DMS79 (cell line): ENCODE measurements around the gene TMC1.
"Not testable (repeated sequence)": the region's sequence is repeated elsewhere in the genome, so short reads cannot be mapped to it uniquely, and the experiment has no call there.

Experiments
- DNase-seq: peaks from one replicate; lab custom pipeline; 2025; lab: John Stamatoyannopoulos, UW

TMC1 gene

GRCh38 chr9:72521416-72521815 is at the start of gene TMC1:
TMC1 (plus strand) TSS chr9:72521608; CDS start chr9:72648649, 127,041 bp downstream.
- DNase-seq: not testable (repeated sequence)

GRCh38 chr9:72473474-72474261 is 47.7 kb upstream of the TMC1 start:
- DNase-seq: no peak

GRCh38 chr9:72474676-72475075 is 46.7 kb upstream of the TMC1 start:
- no peak for DNase-seq

- no peak for DNase-seq
Measured at GRCh38 chr9:72476100-72476499, 45.3 kb upstream of the TMC1 start.

- DNase-seq: no peak
Measured at GRCh38 chr9:72476617-72477437, 44.6 kb upstream of the TMC1 start.

GRCh38 chr9:72477930-72478518 is 43.4 kb upstream of the TMC1 start:
- DNase-seq: no peak

GRCh38 chr9:72478966-72479365 is 42.4 kb upstream of the TMC1 start:
- no peak for DNase-seq

GRCh38 chr9:72480261-72480660 is 41.1 kb upstream of the TMC1 start:
- DNase-seq: not testable (repeated sequence)

GRCh38 chr9:72480921-72481320 is 40.5 kb upstream of the TMC1 start:
- no peak for DNase-seq

GRCh38 chr9:72485821-72486593 is 35.4 kb upstream of the TMC1 start:
- DNase-seq: no peak

- DNase-seq: no peak
Measured at GRCh38 chr9:72486594-72486955, 34.8 kb upstream of the TMC1 start.

- DNase-seq: not testable (repeated sequence)
Measured at GRCh38 chr9:72487665-72488064, 33.7 kb upstream of the TMC1 start.

- DNase-seq: no peak
Measured at GRCh38 chr9:72489986-72490385, 31.4 kb upstream of the TMC1 start.

- no peak for DNase-seq
Measured at GRCh38 chr9:72491242-72491641, 30.2 kb upstream of the TMC1 start.

GRCh38 chr9:72494051-72494450 is 27.4 kb upstream of the TMC1 start:
- no peak for DNase-seq

- DNase-seq: no peak
Measured at GRCh38 chr9:72497447-72498046, 23.9 kb upstream of the TMC1 start.

GRCh38 chr9:72506615-72507014 is 14.8 kb upstream of the TMC1 start:
- DNase-seq: no peak

GRCh38 chr9:72509053-72509452 is 12.4 kb upstream of the TMC1 start:
- DNase-seq: no peak

- no peak for DNase-seq
Measured at GRCh38 chr9:72509635-72510034, 11.8 kb upstream of the TMC1 start.

GRCh38 chr9:72521011-72521410 is 397 bp upstream of the TMC1 start:
- DNase-seq: not testable (repeated sequence)

- DNase-seq: no peak
Measured at GRCh38 chr9:72524820-72525540, 3.6 kb downstream of the TMC1 start.
